Activated T-helper 9 cell treated with anti-CD3 and anti-CD28 coated beads, Interleukin-2, amount 50 U/mL, for 16 hours (primary cell): ENCODE results near the gene ACOT7.
"Not testable (repeated sequence)": the region's sequence is repeated elsewhere in the genome, so short reads cannot be mapped to it uniquely, and the experiment has no call there.

Source experiments
- DNase-seq: peaks from one replicate; pipeline ENCODE4 v3.0.0-alpha.2; 2020; ENCODE audit warnings: low read depth

Gene ACOT7, protein sequence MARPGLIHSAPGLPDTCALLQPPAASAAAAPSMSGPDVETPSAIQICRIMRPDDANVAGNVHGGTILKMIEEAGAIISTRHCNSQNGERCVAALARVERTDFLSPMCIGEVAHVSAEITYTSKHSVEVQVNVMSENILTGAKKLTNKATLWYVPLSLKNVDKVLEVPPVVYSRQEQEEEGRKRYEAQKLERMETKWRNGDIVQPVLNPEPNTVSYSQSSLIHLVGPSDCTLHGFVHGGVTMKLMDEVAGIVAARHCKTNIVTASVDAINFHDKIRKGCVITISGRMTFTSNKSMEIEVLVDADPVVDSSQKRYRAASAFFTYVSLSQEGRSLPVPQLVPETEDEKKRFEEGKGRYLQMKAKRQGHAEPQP

DNA sequence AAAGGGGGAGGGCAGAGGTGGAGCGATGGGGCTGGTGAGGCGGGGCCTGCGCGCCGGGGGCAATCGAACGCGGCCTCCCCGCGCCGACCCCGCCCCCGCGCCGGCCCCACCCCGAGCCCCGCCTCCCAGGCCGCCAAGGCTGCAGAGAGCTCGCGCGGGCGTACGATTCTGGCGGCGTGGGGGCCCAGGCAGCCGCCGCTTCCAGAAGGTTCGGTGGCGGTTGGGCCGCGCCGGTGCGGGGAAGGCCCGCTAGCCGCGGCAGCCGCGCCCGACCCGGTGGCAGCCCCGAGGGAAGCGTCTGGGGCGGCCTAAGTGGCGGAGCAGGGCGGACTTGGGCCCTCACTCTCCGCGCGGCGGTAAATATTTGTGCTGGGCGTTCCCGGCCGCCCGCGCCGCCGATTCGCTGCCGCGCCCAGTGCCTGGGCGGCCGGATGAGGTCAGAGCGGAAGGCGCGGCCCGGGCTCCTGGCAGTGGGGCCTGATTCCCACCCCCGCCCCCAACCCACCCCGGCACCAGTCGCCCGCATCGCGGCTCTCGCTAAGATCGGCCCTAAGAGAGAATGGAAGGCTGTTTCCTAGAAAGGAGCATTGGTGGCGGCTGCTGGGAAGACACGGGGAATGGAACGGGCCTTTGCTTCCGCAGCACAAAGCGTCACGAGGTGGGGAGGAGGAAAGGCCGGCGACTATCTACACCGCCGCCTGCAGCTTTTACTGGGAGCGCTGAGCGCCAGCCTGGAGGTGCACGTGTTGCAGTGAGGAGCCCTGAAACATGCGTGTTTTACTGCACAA lies at the start of gene ACOT7:
ACOT7 (minus strand) TSS at position 368 of the 788 bp plus-strand sequence. CDS start 368 bp downstream, outside the sequence.
- peak; percentile 88 for DNase-seq

- DNase-seq = no peak
Measured at GRCh38 chr1:6441586-6441985, 48.0 kb upstream of the ACOT7 start.

GRCh38 chr1:6440198-6441126 lies 46.9 kb upstream of the ACOT7 start:
- DNase-seq = peak; percentile 71

DNA sequence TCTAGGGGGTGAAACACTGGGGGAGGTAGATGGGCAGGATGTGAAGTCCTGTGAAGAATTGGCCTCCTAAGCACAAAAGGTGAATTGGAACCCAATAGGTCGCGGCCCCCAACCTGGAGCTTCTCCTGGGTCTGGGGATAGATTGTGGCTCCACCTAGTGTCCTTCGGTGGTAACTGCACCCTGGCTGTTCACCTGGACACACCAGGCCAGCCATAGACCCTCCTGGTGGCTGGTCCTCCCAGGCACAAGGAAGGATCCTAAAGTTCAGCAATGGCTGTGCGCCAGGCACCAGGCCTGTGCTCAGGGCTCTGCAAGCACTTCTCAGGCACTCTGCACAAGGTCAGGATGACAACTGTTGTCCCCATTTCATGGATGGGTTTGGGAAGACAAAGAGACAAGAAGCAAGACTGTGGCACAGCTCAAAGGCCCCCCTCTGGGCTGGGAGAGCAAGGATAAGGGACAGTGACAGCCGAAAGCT lies 44.5 kb upstream of the ACOT7 start:
- peak; percentile 62 for DNase-seq

DNA sequence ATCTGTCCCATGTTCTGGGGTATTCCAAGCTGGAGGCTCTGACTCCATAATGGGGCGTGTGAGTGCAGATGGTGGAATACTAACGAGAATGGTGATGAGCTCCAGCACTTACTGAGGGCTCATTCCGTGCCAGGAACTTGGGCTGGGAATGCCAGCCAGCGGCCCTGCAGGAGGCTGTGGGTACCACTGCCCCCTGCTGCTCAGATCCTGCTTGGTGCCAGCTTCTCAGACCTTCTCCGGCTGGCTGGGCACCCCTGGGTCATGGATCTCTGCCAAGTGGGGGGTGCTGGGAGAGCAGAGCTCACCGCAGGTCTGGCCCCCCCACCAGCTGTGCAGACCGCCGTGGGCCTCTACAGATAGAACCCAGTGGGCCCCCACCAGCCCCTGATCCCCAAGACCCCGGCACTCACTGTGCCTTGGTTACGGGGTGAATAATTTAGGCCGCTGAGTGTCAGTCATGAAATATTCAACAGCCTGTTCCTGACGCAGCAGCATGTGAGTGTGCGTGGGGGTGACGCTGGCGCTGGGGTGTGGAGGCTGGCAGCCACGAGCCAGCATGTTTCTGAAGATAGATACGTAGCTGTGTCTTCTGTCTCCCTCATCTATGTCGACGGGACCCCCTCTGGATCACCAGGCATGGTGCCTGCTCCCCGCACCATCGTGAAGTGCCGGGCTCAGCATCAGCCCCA lies 43.6 kb upstream of the ACOT7 start:
- DNase-seq = not testable (repeated sequence)

- DNase-seq = not testable (repeated sequence)
Measured at GRCh38 chr1:6436277-6436676, 42.7 kb upstream of the ACOT7 start.

- no peak for DNase-seq
Measured at GRCh38 chr1:6435547-6435946, 42.0 kb upstream of the ACOT7 start.

GRCh38 chr1:6435129-6435528 lies 41.6 kb upstream of the ACOT7 start:
- no peak for DNase-seq

GRCh38 chr1:6434186-6434585 lies 40.6 kb upstream of the ACOT7 start:
- no peak for DNase-seq

DNA sequence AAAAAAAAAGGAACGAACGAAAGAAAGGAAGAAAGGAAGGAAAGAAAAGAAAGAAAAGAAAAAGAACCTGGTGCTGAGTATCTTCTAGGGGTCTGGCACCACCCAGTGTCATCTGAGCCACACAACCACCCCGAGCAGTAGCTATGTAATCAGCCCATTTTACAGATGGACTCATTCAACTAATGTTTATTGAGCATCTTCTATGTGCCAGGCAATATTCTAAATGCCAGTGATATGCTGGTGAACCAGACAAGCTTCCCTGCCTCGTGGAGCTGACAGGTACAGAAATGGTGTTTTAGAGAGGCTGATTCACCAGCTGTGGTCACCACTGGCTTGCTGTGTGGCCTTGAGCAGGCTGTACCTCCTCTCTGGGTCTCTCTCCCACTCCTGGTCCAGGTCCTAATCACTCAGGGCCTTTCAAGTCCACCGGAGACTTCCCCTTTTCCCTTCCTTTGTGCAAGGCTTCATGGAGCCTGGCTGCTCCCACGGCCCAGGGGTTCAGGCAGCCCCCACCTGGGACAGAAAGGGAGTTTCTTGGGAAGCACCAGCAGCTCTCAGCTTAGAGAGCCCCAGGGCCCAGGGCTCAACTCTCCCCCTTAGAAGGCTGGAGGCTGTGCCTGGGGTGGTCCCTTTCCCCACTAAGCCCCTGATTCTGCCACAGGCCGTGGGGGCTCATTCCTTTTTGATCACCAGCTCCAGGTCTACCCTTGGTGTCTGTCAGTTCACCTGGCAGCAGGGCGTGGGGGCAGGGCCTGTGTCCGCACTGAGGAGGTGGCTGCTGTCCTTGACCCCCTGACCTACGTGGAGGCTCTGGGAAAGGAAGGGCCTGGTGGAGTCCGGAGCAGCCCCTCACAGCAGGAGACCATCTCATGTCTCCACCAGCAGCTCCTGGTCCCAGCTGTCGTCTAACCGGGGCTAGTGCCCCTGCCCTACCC lies 38.3 kb upstream of the ACOT7 start:
- not testable (repeated sequence) for DNase-seq

- not testable (repeated sequence) for DNase-seq
Measured at GRCh38 chr1:6429660-6430411, 36.3 kb upstream of the ACOT7 start.

DNA sequence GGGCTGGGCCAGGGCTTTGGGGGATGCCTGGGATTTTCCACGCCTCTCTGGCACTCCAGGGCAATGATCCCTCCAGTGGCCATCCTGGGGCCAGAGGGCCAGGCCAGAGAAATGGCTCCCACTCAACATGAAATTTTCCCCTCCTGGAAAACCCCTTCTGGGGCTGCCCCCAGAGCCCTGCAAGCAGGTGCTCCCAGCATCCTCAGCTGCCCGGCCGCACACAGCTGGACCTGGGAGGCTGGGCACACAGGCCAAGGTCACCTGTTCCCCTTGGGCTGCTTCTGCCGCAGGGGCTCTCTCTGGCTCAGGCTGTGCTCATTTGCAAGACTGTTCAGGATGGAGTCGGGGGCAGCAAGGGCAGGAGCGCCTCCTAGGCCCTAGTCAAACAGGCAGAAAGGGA lies 34.9 kb upstream of the ACOT7 start:
- not testable (repeated sequence) for DNase-seq

DNA sequence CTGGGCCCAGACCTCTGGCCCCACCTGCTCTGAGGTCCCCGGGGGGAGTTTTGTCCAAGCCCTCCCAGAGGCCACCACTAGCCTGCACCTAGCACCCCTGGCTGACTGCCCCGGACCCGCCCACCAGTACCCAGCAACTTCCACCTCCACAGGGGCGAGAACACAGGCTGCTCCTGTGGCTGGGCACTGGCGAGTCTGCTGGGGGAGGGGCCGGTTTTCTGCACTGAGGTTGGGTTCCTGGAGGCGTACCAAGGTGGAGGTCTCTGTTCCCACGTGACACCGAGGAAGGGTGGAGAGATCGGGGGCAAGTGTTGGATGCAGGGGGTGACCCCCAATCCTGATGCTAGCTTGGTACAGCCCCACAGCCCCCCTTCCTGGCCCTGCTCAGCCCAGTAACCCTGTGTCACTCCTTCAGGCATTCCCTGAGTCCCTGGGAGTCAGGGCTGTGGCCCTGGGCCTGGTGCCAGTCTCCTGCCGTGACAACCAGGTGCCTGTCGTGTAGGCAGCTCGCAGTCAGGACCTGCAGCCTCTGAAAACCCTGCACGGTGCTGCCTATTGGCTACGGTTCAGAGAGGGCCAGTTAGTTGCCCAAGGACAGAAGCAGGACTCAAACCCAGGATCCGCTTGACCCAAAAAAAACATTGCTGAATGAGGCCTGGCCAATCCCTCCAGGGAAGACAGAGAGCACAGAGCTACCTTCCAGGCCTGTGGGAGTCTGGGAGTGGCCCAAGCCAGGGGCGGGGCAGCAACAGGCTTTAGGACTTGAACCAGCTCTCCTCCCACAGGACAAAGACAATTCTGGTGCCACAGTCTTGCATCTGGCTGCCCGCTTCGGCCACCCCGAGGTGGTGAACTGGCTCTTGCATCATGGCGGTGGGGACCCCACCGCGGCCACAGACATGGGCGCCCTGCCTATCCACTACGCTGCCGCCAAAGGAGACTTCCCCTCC lies 34.1 kb upstream of the ACOT7 start:
- no peak for DNase-seq

- no peak for DNase-seq
Measured at GRCh38 chr1:6426972-6427350, 33.4 kb upstream of the ACOT7 start.

GRCh38 chr1:6426277-6426971 lies 32.9 kb upstream of the ACOT7 start:
- DNase-seq = no peak

GRCh38 chr1:6425658-6426057 lies 32.1 kb upstream of the ACOT7 start:
- DNase-seq = no peak
